GM19240 (cell line): ENCODE data around the gene PEX5L.
A peak's percentile ranks its signal among the peaks of the same experiment; 100 is the strongest.
"Not testable (repeated sequence)": the region's sequence is repeated elsewhere in the genome, so short reads cannot be mapped to it uniquely, and the experiment has no call there.

ENCODE experiments used
- DNase-seq: peaks from one replicate; pipeline ENCODE4 v3.0.0; 2011; ENCODE audit warnings: low spot score; ENCODE audit not compliant: insufficient read length

The PEX5L gene

GRCh38 chr3:179840985-179841384 lies 195.8 kb downstream of the PEX5L start:
- DNase-seq = no peak

DNA sequence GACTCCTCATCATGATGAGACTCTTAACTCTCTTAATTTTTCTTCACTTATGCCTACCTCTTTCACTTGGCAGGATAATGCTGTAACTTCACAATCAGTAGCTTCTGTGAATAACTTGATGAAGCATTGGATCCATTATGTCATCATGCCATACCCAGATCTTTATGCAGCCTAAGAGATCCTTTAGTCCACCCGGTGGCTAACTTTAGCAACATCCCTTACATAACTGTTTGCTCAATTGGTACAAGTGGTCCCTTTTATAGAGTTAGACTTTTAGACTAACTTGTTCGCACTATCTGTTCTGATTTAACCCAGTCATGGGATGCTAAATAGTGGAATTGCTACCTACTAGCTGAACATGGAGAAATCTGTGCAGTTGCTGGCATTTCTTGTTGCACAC lies 199.4 kb downstream of the PEX5L start:
- DNase-seq = no peak

GRCh38 chr3:179833294-179833693 lies 203.4 kb downstream of the PEX5L start:
- DNase-seq = no peak

- no peak for DNase-seq
These were observed 204.3 kb downstream of the PEX5L start for GRCh38 chr3:179832333-179832854.

DNA sequence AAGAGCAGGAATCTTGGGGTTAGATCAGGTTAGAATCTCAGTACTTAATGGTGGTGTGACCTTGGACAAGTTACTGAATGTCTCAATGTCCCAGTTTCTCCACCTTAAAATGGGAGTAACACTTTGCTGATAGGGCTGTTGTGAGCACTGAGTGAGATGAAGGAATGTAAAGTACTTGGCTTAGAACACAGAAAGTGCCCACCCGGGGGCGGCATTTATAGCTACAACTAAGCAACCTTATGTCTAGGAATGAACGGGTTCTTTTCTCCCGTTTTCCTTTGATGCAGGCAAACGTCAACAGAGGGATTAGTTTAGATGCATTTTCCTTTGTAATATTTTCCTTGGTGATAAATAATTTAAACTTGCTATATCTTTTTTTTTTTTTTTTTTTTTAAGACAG lies 207.3 kb downstream of the PEX5L start:
- no peak for DNase-seq

DNA sequence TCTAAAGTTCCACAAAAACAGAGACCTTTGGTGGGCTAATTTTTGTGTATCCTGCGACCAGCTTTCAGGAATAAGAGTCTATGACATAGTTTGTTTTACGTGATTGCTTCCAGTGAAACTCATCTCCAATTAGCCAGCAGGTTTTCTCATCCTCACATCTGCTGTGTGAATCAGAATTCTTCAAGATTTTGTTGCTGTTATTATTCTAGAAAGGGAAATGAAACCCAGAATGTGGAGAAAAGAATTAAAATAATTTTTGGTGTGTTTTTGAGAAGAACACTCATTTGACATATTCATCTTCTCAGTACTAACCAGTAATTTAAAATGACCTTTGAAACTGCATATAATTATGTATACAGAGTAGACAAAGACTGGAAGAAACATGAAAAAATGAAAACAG lies 208.0 kb downstream of the PEX5L start:
- DNase-seq = no peak

DNA sequence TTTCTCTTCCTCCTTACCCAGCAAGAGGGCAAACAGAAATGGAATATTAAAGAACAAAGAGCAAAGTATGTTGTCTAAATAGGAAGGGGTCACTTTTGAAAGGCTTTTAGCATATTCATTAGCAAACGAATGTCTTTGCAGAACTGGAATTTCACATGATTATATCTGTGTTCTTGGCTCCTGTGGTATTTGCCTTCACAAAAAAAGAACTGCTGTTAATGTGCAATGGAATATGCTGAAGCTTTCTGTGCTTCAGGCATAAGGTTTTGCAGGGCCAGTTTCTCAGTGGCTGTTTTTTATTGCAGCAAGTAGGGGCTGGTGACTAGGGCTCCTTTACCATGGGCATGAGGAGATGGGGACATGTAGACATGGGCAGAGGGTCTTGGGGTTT lies 210.5 kb downstream of the PEX5L start:
- no peak for DNase-seq

DNA sequence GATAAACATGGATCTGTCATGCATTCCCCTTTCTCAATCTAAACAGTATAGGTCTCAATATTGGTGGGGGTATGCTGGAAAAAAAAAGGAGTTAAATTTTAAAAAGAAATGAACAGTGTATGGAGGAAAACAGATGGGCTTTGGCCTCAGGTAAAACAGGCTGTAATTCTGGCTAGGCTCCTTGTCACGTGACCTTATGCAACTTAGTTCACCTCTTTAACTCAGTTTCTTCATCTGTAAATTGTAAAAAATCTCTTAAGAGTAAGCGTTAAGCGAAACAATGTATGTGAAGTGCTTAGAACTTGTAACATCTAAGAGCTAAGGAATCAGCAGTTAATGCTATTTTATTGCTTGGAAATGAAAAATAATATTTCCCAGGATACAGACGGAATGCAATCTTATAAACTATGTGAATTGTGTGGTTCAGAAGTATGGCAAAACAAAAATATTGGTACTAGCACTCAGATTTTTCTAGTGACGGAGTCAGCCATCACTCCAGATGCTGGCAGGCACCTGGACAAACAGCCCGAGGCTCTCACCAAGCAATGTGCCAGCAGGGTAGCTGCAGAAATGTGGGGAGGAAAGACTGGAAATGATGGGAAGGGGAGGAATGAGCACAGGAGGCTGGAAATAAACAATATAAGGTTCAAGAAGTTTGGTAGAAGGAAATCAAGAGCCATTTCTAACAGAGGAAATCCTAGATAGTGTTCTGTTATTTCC lies 211.1 kb downstream of the PEX5L start:
- no peak for DNase-seq

GRCh38 chr3:179822296-179822695 lies 214.4 kb downstream of the PEX5L start:
- no peak for DNase-seq

GRCh38 chr3:179819379-179819778 lies 217.4 kb downstream of the PEX5L start:
- no peak for DNase-seq

DNA sequence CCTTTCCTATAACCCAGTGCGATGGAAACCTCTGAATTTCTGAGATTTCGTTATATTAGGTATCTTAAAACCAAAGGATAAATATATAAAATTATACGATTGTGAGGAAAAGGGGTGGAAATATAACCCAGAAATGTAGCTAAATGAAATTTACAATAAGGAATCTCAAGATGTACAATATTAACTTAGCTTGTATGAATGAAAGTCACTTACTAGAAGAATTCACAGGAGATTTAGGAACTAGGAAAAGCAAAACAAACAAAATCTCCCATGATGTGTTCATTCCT lies 224.7 kb downstream of the PEX5L start:
- no peak for DNase-seq

- DNase-seq = peak; percentile 4
These were observed 225.2 kb downstream of the PEX5L start for GRCh38 chr3:179811321-179812095.

- no peak for DNase-seq
These were observed 227.1 kb downstream of the PEX5L start for GRCh38 chr3:179809639-179810038.

- no peak for DNase-seq
These were observed 229.1 kb downstream of the PEX5L start for GRCh38 chr3:179807588-179807987.

DNA sequence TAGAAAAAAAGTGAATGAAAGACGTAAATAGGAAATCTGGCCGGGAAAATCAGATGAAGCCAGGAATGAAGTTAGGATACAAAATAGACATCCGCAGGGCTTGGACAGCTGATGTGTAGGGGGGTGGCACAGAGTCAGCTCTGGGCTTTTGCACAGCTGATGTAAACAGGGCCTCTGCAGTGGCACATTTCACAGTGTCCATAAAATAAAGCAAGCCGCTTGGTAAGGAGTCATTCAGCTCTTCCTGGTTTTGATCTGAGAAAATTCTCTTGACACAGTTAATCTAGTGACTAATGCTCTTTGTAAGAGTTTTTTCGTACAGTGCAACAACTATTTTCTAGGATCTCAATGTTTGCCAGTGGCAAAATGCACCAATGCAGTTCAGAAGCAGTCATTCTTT lies 230.6 kb downstream of the PEX5L start:
- no peak for DNase-seq

DNA sequence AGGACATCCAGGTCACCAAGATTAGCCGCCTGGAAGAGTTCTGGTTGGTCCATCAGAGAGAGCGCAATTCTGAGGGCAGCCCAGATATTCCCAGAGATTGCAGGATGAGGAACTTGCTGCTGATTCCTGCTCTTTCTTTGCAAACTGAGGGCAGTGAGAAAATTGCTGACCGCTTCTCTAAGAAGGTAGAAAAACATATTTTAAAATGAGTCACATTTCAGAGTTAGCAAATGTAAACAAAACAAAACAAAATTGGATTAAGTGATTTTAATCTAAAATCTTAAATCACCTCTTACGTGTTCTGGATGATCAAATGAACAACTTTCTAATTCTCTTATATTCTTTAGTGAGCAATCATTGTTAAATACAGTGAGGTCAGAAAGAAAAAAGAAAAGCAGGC lies 234.9 kb downstream of the PEX5L start:
- no peak for DNase-seq

DNA sequence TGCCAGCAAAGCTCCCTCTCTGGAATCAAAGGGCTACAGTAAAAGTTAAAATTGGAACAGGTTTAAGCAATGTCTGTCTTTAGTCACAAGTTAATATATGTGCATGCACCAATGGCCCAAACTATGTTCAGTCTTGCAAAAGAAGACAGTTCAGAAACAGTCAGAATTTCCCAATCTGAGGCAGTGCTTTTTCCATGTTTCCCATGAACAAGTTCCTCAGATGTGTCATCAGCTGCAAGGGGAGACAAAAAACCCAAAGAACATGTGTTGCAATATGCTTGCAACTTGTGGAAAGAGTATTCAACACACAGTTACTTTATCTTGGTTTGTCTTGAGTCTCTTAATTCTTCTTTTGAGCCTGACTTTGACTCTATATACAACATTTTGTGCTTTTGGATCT lies 235.5 kb downstream of the PEX5L start:
- DNase-seq = no peak

- DNase-seq = no peak
These were observed 239.5 kb downstream of the PEX5L start for GRCh38 chr3:179797192-179797591.

GRCh38 chr3:179796421-179796820 lies 240.3 kb downstream of the PEX5L start:
- DNase-seq = no peak

DNA sequence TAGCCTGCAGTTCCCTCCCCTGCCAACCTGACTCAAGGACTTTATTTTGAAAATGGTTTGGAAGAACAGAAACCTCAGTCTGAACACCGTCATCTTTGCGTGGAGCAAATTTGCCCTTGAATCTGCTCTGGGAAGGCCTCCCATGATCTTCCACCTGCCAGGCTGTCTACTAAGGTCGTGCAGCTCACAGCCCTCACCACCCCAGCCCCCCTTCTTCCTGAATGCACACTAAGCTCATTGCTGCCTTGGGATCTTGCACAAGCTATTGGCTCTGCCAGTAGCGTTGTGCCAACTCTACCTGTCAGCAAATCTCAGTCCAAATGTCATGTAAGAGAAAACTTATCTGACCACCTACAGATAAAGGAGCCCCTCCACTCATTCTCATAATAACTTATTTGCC lies 242.4 kb downstream of the PEX5L start:
- no peak for DNase-seq

GRCh38 chr3:179791793-179792192 lies 244.9 kb downstream of the PEX5L start:
- no peak for DNase-seq

DNA sequence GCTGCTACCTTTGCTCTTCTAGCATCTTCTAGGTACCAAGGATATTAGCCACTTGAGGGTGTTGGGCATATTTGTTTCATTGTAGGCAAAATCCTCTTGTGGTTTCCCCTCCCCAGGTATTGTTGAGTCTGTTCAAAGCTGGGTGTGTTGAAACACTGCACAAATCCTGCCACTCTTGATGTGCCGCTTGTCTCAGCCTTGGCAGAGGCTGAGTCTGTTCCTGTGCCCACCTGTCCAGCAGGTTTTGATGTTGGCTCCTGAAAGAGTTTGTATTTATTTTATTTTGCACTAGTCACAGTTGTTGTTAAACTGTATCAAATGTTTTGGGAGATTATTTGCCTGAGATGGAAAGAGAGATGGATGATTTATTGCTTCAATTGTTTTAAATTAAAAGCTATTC lies 247.7 kb downstream of the PEX5L start:
- DNase-seq = no peak

DNA sequence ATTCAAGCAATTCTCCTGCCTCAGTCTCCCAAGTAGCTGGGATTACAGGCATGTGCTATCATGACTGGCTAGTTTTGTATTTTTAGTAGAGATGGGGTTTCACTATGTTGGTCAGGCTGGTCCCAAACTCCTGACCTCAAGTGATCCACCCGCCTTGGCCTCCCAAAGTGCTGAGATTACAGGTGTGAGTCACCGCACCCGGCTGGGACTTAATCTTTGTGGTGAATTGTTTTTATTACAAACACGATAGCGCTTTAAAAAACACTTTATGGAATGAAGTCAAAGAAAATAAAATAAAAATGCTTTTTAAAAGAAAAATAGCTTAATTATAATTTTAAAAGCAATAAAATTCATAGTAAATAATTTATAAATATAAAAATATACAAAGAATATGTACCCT lies 253.9 kb downstream of the PEX5L start:
- DNase-seq = not testable (repeated sequence)
